H1 (cell line): ENCODE results near the gene PRPF6. TPM values are rescaled to one million over a fixed set of nuclear protein-coding genes. Genes with fewer than 3 reads are reported as not detected.

Source experiments
- CTCF ChIA-PET: fragments of 300-600 bp; sonication (Branson Sonifier 250); formaldehyde crosslinking; loops from one replicate; lab custom pipeline; 2021; ENCODE audit not compliant: partially characterized antibody; lab: Charles Lee
- POLR2A ChIA-PET: fragments of 300-600 bp; sonication (Branson Sonifier 250); formaldehyde crosslinking; loops from one replicate; lab custom pipeline; 2021; ENCODE audit warnings: inconsistent platforms; ENCODE audit not compliant: partially characterized antibody; lab: Charles Lee
- DNase-seq, 2 experiments: peaks; one replicate each; pipeline versions ENCODE4 v3.0.0 to v3.0.0-alpha.2; 2010 to 2022; ENCODE audit warnings: low spot score in 2 of 2, low read depth in 1 of 2, mixed read lengths in 1 of 2
- FAIRE-seq: peaks from 2 replicates; lab custom pipeline; 2011; peaks lifted over from hg19 to GRCh38; lab: Jason Lieb, UNC
- H2AFZ ChIP-seq: 2 replicates; pipeline ENCODE4 v1.8.1; 2012; ENCODE audit warnings: low read length, inconsistent platforms
- H2AK5ac ChIP-seq: 2 replicates; pipeline ENCODE4 v1.6.1; 2013; ENCODE audit warnings: low read depth, low read length
- H2BK120ac ChIP-seq: replicated peaks from 2 replicates; pipeline ENCODE3; 2013; ENCODE audit warnings: low read depth, low read length, inconsistent platforms
- H2BK12ac ChIP-seq: 2 replicates; pipeline ENCODE4 v1.6.1; 2013; ENCODE audit warnings: low read depth, low read length
- H2BK15ac ChIP-seq: 2 replicates; pipeline ENCODE4 v1.6.1; 2013; ENCODE audit warnings: low read length
- H2BK20ac ChIP-seq: 2 replicates; pipeline ENCODE4 v1.6.1; 2013; ENCODE audit warnings: low read length
- H2BK5ac ChIP-seq: 2 replicates; pipeline ENCODE4 v1.6.1; 2013; ENCODE audit warnings: low read depth, low read length
- H3K14ac ChIP-seq: 2 replicates; pipeline ENCODE4 v1.6.1; 2013; ENCODE audit warnings: inconsistent platforms; ENCODE audit not compliant: insufficient read length
- H3K18ac ChIP-seq: 2 replicates; pipeline ENCODE4 v1.6.1; 2013; ENCODE audit warnings: low read length; ENCODE audit errors: extremely low read depth
- H3K23ac ChIP-seq: 2 replicates; pipeline ENCODE4 v1.6.1; 2013; ENCODE audit warnings: inconsistent platforms; ENCODE audit not compliant: insufficient read length
- H3K23me2 ChIP-seq: 2 replicates; pipeline ENCODE4 v1.6.1; 2013; ENCODE audit warnings: low read depth, low read length
- H3K27ac ChIP-seq: 2 replicates; pipeline ENCODE4 v1.6.1; 2011; ENCODE audit warnings: low read depth, low read length, inconsistent platforms
- H3K27me3 ChIP-seq, 4 experiments: replicated peaks in 1 of 4; 1 replicate in 1 of 4; 2 replicates in 3 of 4; pipeline versions ENCODE4 v1.6.1 to v1.8.1; 2011 to 2013; ENCODE audit warnings: low read length in 3 of 4, mild to moderate bottlenecking in 3 of 4, inconsistent platforms in 2 of 4, mixed read lengths in 2 of 4, moderate library complexity in 1 of 4; ENCODE audit not compliant: control insufficient read depth in 3 of 4, insufficient read depth in 3 of 4; ENCODE audit errors: extremely low read depth in 1 of 4
- H3K36me3 ChIP-seq, 4 experiments: 2 replicates each; pipeline versions ENCODE4 v1.6.1 to v1.8.1; 2011 to 2013; ENCODE audit warnings: mild to moderate bottlenecking in 4 of 4, low read length in 3 of 4, moderate library complexity in 2 of 4, control low read depth in 1 of 4, inconsistent platforms in 1 of 4; ENCODE audit not compliant: insufficient read depth in 4 of 4, control insufficient read depth in 2 of 4
- H3K4ac ChIP-seq: replicated peaks from 2 replicates; pipeline ENCODE3; 2013; ENCODE audit warnings: low read length, low read depth, mixed read lengths, inconsistent platforms; ENCODE audit not compliant: insufficient read length
- H3K4me1 ChIP-seq, 4 experiments: replicated peaks in 1 of 4; 1 replicate in 1 of 4; 2 replicates in 3 of 4; pipeline versions ENCODE4 v1.6.1 to v1.8.1; 2011 to 2013; ENCODE audit warnings: low read length in 3 of 4, inconsistent platforms in 2 of 4, mixed read lengths in 1 of 4; ENCODE audit not compliant: insufficient read depth in 4 of 4, control insufficient read depth in 3 of 4
- H3K4me2 ChIP-seq, 2 experiments: 2 replicates each; pipeline versions ENCODE4 v1.6.1 to v1.8.1; 2011 to 2013; ENCODE audit warnings: low read depth in 2 of 2, low read length in 2 of 2, control low read depth in 1 of 2, inconsistent platforms in 1 of 2, mild to moderate bottlenecking in 1 of 2; ENCODE audit not compliant: insufficient read depth in 1 of 2
- H3K4me3 ChIP-seq, 4 experiments: fragments of 200-600, 300-600 bp in 1 of 4; sonication (generic), shearing (Covaris generic), sonication (Bioruptor Twin) in 1 of 4; 2 replicates each; pipeline versions ENCODE4 v1.5.1 to v1.8.1; 2011 to 2016; ENCODE audit warnings: low read length in 4 of 4, low read depth in 3 of 4, control low read depth in 2 of 4, inconsistent platforms in 2 of 4, mild to moderate bottlenecking in 2 of 4, mixed read lengths in 1 of 4, moderate library complexity in 1 of 4; ENCODE audit not compliant: insufficient read depth in 2 of 4; ENCODE audit errors: extremely low read depth in 1 of 4
- H3K56ac ChIP-seq: replicated peaks from 2 replicates; pipeline ENCODE3; 2013; ENCODE audit warnings: low read depth, mild to moderate bottlenecking, mixed read lengths, low read length, inconsistent platforms; ENCODE audit not compliant: insufficient read length
- H3K79me1 ChIP-seq: 2 replicates; pipeline ENCODE4 v1.6.1; 2013; ENCODE audit warnings: low read depth, low read length, control low read depth
- H3K79me2 ChIP-seq, 2 experiments: 2 replicates each; pipeline versions ENCODE4 v1.6.1 to v1.8.1; 2012 to 2013; ENCODE audit warnings: low read length in 2 of 2, mild to moderate bottlenecking in 2 of 2, inconsistent platforms in 1 of 2; ENCODE audit not compliant: insufficient read depth in 2 of 2, control insufficient read depth in 1 of 2
- H3K9ac ChIP-seq, 4 experiments: replicated peaks in 1 of 4; 1 replicate in 1 of 4; 2 replicates in 3 of 4; pipeline versions ENCODE4 v1.6.1 to v1.8.1; 2011 to 2013; ENCODE audit warnings: low read depth in 3 of 4, low read length in 3 of 4, control low read depth in 2 of 4, mild to moderate bottlenecking in 2 of 4, moderate library complexity in 2 of 4, inconsistent platforms in 1 of 4; ENCODE audit errors: extremely low read depth in 1 of 4
- H3K9me3 ChIP-seq, 2 experiments: 2 replicates each; pipeline versions ENCODE4 v1.6.1 to v1.8.1; 2012 to 2013; ENCODE audit warnings: mild to moderate bottlenecking in 2 of 2, moderate library complexity in 2 of 2, control low read depth in 1 of 2, inconsistent platforms in 1 of 2, low read depth in 1 of 2, low read length in 1 of 2, mixed read lengths in 1 of 2; ENCODE audit not compliant: insufficient read depth in 2 of 2
- H4K20me1 ChIP-seq, 2 experiments: replicated peaks in 1 of 2; 2 replicates each; pipeline versions ENCODE3 to v1.8.1; 2011 to 2013; ENCODE audit warnings: inconsistent platforms in 2 of 2, low read length in 2 of 2, mild to moderate bottlenecking in 1 of 2; ENCODE audit not compliant: insufficient read depth in 2 of 2, control insufficient read depth in 1 of 2
- H4K5ac ChIP-seq: 2 replicates; pipeline ENCODE4 v1.6.1; 2013; ENCODE audit warnings: low read length, low read depth, mixed read lengths, inconsistent platforms; ENCODE audit not compliant: insufficient read length
- H4K8ac ChIP-seq: 2 replicates; pipeline ENCODE4 v1.8.0; 2013; ENCODE audit warnings: mild to moderate bottlenecking, moderate library complexity, low read length, inconsistent platforms; ENCODE audit not compliant: insufficient read depth; ENCODE audit errors: extremely low read depth
- H4K91ac ChIP-seq: replicated peaks from 2 replicates; pipeline ENCODE3; 2013; ENCODE audit warnings: low read length, mixed read lengths, inconsistent platforms; ENCODE audit not compliant: insufficient read length
- BCL11A ChIP-seq, 2 experiments: IDR thresholded peaks; one replicate each; pipeline ENCODE4 v1.6.1; 2011; ENCODE audit warnings: low read depth in 2 of 2, low read length in 2 of 2, mild to moderate bottlenecking in 2 of 2
- BRCA1 ChIP-seq: IDR thresholded peaks from 2 replicates; pipeline ENCODE4 v1.6.1; 2012; ENCODE audit warnings: low read depth, low read length, improper control_type of control experiment
- CBX5 ChIP-seq: fragments of 300-800, 300-1000 bp; sonication (generic); IDR thresholded peaks from 2 replicates; pipeline ENCODE4 v1.7.1; 2016; ENCODE audit warnings: antibody characterized with exemption, low read length, low read depth
- GABPA ChIP-seq: IDR thresholded peaks from 2 replicates; pipeline ENCODE4 v1.6.1; 2011; ENCODE audit warnings: mild to moderate bottlenecking, low read length, moderate library complexity, borderline replicate concordance; ENCODE audit not compliant: insufficient read depth
- RBBP5 ChIP-seq: IDR thresholded peaks from 2 replicates; pipeline ENCODE4 v1.7.1; 2012; ENCODE audit warnings: low read depth, mild to moderate bottlenecking, inconsistent platforms, low read length, moderate library complexity, borderline replicate concordance
- RNF2 ChIP-seq: fragments of 200-900, 300-1000 bp; sonication (generic); IDR thresholded peaks from 2 replicates; pipeline ENCODE4 v1.7.1; 2016; ENCODE audit warnings: borderline replicate concordance, low read depth, mild to moderate bottlenecking, antibody characterized with exemption, low read length; ENCODE audit not compliant: poor library complexity, severe bottlenecking; ENCODE audit errors: missing control alignments
- SP1 ChIP-seq: IDR thresholded peaks from 2 replicates; pipeline ENCODE4 v1.6.1; 2011; ENCODE audit warnings: low read depth, low read length
- SUZ12 ChIP-seq: fragments of 200-600 bp; sonication (generic); IDR thresholded peaks from 2 replicates; pipeline ENCODE4 v1.6.1; 2012; ENCODE audit warnings: mild to moderate bottlenecking, inconsistent platforms, low read length, moderate library complexity, mixed read lengths
- ZNF274 ChIP-seq: IDR thresholded peaks from 2 replicates; pipeline ENCODE4 v1.7.0; 2012; ENCODE audit warnings: low read length, borderline replicate concordance; ENCODE audit errors: extremely low read depth
- WGBS, 2 experiments: shearing (Covaris generic) in 1 of 2; methylation state at CpG; one replicate each; pipeline versions ENCODE4 v1.1.6 to v1.1.7; 2013 to 2015; ENCODE audit warnings: low lambda C conversion rate in 2 of 2, mixed read lengths in 2 of 2, inconsistent platforms in 1 of 2, low coverage in 1 of 2, missing lambda C conversion rate in 1 of 2; ENCODE audit not compliant: insufficient replicate concordance in 2 of 2, insufficient coverage in 1 of 2, insufficient read length in 1 of 2; ENCODE audit errors: extremely low coverage in 1 of 2, missing lambda C conversion rate in 1 of 2; 5-methylcytosine and 5-hydroxymethylcytosine counted together
- polyA plus RNA-seq, 7 experiments: library from polyadenylated mRNA; depleted of rRNA in 3 of 7; stranded (reverse) in 5 of 7; unstranded in 2 of 7; fragments of >200 nt in 5 of 7; fragments of 200-250 nt in 2 of 7; gene quantifications; 1 replicate in 5 of 7; 2 replicates in 1 of 7; 4 replicates in 1 of 7; pipeline versions ENCODE4 v1.2.1 to v1.2.3, GENCODE V29; 2011 to 2013; ENCODE audit warnings: missing spikeins in 2 of 7, mixed read lengths in 2 of 7
- total RNA-seq: library from RNA; stranded (reverse); fragmentation: NEBNext Ultra II Directional; extraction: Animal tissue kit (Norgen Biotek cat#: 25700); gene quantifications from 2 replicates; pipeline ENCODE4 v1.2.1, GENCODE V29; 2021
- TF ChIP-seq, protein P1 (sequence below): IDR thresholded peaks from 2 replicates; pipeline ENCODE4 v1.6.1; 2011; ENCODE audit warnings: low read depth, mild to moderate bottlenecking, low read length; ENCODE audit not compliant: insufficient read depth

Gene PRPF6
- total and polyA plus RNA-seq, 2 of the 8 experiments (the other 6 are each of a cell fraction or from before 2014, with no cell fraction given): 27.9 to 76.9 TPM

DNA sequence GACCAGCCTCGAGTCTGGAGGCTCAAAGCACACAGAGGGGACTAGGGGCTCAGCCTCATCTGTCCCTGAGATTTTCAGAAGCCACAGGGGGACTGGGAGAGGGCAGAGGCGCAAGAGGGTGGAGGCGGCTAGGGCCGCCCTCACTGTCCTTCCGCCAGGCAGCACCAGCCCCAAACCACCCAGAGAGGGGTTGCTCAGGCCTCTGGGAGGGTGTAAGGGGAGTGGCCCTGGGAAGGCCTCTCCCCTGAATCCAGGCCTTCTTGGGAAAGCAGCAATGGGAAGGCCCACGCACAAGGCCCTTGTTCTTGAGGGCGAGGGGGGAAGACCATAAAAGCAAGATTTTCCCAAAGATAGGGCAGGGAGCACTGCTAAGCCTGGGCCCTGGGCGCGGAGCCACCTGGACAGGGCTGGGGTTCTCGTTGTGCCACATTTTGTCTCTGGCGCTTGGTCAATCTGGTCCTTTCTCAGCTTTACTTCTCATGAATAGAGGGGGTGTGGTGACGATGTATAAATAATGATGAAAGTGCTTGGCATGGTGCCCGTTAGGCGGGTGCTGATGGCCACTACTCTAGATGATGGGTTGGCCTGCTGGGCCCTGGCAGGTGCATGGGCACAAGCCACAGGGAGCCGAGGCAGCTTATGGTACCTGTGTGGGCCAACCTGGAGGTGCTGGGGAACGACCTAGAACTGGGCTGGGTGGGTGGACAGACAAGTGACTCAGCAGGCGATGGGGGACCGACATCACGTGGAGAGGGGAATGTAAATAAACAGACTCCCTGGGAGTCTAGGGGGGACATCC, 6.3 kb upstream of the PRPF6 start:
- Histone ChIP-seq H3K27ac (no peak overlapping the region), H3K4me2 (no peak overlapping the region)
- WGBS, 2 experiments: 87% methylated on average over 19 of the region's 19 CpGs; no CpG with 5 or more reads in 1 of the 2 experiments
- TF ChIP-seq ZNF274 (no peak), BRCA1 (no peak), GABPA (no peak), SUZ12 (no peak), SP1 (no peak), BCL11A (IDR thresholded peaks at IDR 0.05; ENCODE audit: low read depth in 2 of 2, low read length in 2 of 2) (no peak), CBX5 (no peak), RNF2 (no peak), RBBP5 (no peak)
- TF ChIP-seq, protein P1, sequence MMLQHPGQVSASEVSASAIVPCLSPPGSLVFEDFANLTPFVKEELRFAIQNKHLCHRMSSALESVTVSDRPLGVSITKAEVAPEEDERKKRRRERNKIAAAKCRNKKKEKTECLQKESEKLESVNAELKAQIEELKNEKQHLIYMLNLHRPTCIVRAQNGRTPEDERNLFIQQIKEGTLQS: no peak

More for the DNA sequence above, 6.3 kb upstream of the PRPF6 start:
- no peaks in the 10 kb centered on the region for H3K79me1 ChIP-seq
- no peak overlapping the region for H3K9ac ChIP-seq
- CTCF ChIA-PET: interaction anchor here (0.6 to 5.0 kb wide), 34 partner anchors 10 to 436 kb away, joined by 3 to 58 read pairs (median 4); partner anchors contain the start of genes DNAJC5 and UCKL1
- H2AK5ac ChIP-seq: no peak overlapping the region
- H3K27me3 ChIP-seq: peaks cover 0 to 12% (median 2%) of the 10 kb centered on the region in 4 experiments; a peak in 3 of 7 replicates
- 0 out of 2 replicates have a peak overlapping the region, but pooled peaks have one; percentile 72 for H2BK15ac ChIP-seq
- no peak overlapping the region for H3K23ac ChIP-seq
- no peaks in the 10 kb centered on the region for H3K79me2 ChIP-seq
- H3K36me3 ChIP-seq: no peaks in the 10 kb centered on the region
- H2BK12ac ChIP-seq: peak overlapping the region; percentile 75; the same call in 1 of the 2 replicates
- peaks cover 2 to 10% of the 10 kb centered on the region in 2 experiments for H4K20me1 ChIP-seq
- H3K56ac ChIP-seq: no peak overlapping the region
- H4K91ac ChIP-seq: peak overlapping the region; percentile 65
- H3K9me3 ChIP-seq: no peaks in the 10 kb centered on the region
- H4K5ac ChIP-seq: no peak overlapping the region
- no peak for DNase-seq
- no peak overlapping the region for H2BK20ac ChIP-seq
- no peak overlapping the region for H2BK120ac ChIP-seq
- FAIRE-seq: no peak
- H3K23me2 ChIP-seq: peaks cover 12% of the 10 kb centered on the region; the same call in 1 of the 2 replicates
- H4K8ac ChIP-seq: peak overlapping the region; percentile 14; the same call in 1 of the 2 replicates
- POLR2A ChIA-PET: interaction anchor here (0.7 to 2.2 kb wide), 7 partner anchors 9 to 236 kb away, joined by 3 to 10 read pairs (median 6); partner anchors contain the start of genes TPD52L2 and UCKL1
- no peak overlapping the region for H2AFZ ChIP-seq
- H3K14ac ChIP-seq: no peak overlapping the region
- peaks cover 0 to 13% (median 7%) of the 10 kb centered on the region in 4 experiments; a peak in 6 of 7 replicates for H3K4me1 ChIP-seq
- no peak overlapping the region for H2BK5ac ChIP-seq
- no peak overlapping the region for H3K4me3 ChIP-seq
- no peak overlapping the region for H3K4ac ChIP-seq
- H3K18ac ChIP-seq: peak overlapping the region; percentile 60; the same call in 1 of the 2 replicates
